Measurements from ENCODE around the gene IDH3B.

DNA sequence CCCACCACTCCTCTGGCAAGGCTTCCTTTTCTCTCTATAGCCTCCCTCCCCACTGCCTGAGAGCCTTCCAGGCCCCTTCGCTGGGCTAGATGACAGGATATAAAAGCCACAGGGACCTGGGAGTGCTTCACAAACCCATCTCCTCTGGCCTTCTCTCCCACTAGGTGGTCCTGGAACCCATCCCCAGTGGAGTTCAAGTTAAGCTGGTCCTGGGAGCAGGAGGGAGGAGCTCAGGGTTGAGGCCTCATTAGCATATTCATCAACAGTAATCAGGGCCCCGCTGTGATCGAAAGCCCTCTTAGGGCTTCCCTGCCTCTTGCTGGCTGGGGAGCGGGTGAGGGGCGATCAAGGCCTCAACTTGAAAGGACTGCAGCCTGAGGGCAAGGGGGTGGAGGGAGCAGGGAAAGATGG is 37.7 kb upstream of the IDH3B start:
- TF ChIP-seq, protein P1, sequence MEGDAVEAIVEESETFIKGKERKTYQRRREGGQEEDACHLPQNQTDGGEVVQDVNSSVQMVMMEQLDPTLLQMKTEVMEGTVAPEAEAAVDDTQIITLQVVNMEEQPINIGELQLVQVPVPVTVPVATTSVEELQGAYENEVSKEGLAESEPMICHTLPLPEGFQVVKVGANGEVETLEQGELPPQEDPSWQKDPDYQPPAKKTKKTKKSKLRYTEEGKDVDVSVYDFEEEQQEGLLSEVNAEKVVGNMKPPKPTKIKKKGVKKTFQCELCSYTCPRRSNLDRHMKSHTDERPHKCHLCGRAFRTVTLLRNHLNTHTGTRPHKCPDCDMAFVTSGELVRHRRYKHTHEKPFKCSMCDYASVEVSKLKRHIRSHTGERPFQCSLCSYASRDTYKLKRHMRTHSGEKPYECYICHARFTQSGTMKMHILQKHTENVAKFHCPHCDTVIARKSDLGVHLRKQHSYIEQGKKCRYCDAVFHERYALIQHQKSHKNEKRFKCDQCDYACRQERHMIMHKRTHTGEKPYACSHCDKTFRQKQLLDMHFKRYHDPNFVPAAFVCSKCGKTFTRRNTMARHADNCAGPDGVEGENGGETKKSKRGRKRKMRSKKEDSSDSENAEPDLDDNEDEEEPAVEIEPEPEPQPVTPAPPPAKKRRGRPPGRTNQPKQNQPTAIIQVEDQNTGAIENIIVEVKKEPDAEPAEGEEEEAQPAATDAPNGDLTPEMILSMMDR (IDR thresholded peaks at IDR 0.05), result no peak
- no peak for TF ChIP-seq POLR2A (IDR thresholded peaks at IDR 0.05)
